K562 (cell line): ENCODE data around the gene MACF1. TPM values are rescaled to one million over a fixed set of nuclear protein-coding genes. Genes with fewer than 3 reads are reported as not detected.

Experiments
- ATAC-seq: fragments of 200-7000 bp; cut with Tn5 transposase; 3 replicates; pipeline ENCODE4 v1.9.1; 2020; ENCODE audit warnings: moderate library complexity
- BruUV-seq: library from RNA; stranded (reverse); fragments of 400-500 nt; replicated peaks from 2 replicates; lab custom pipeline; 2021; lab: Mats Ljungman, UMichigan
- CTCF ChIA-PET: fragments of 300-600 bp; formaldehyde crosslinking; extraction: SDS; loops from one replicate; lab custom pipeline; 2021; ENCODE audit warnings: low intra/inter-chr PET ratio; lab: Yijun Ruan, JAX
- POLR2A ChIA-PET: fragments of 300-600, 350-650 bp; sonication (Branson Sonifier 250); formaldehyde crosslinking; extraction: SDS; loops from one replicate; lab custom pipeline; 2021; ENCODE audit warnings: antibody characterized with exemption, inconsistent platforms; lab: Yijun Ruan, JAX
- DNase-seq, 4 experiments: peaks; one replicate each; pipeline versions ENCODE4 v3.0.0 to v3.0.0-alpha.2; 2011 to 2018; ENCODE audit warnings: low spot score in 3 of 4, mixed read lengths in 3 of 4; ENCODE audit errors: extremely low read depth in 1 of 4
- FAIRE-seq: peaks from 2 replicates; lab custom pipeline; 2011; peaks lifted over from hg19 to GRCh38; lab: Jason Lieb, UNC
- H2AFZ ChIP-seq: 2 replicates; pipeline ENCODE4 v1.6.0; 2011; ENCODE audit warnings: low read depth, low read length, control low read depth, inconsistent platforms
- H3K27ac ChIP-seq: fragments of 200-600 bp; 3 replicates; pipeline ENCODE4 v1.8.0; 2011; ENCODE audit warnings: low read depth, mild to moderate bottlenecking, control low read depth, inconsistent platforms, low read length, moderate library complexity, mixed read lengths; ENCODE audit errors: extremely low read depth
- H3K27me3 ChIP-seq, 2 experiments: fragments of 300-600 bp in 1 of 2; 2 replicates in 1 of 2; 3 replicates in 1 of 2; pipeline versions ENCODE4 v1.6.0 to v1.8.0; 2011; ENCODE audit warnings: inconsistent platforms in 2 of 2, low read length in 2 of 2, mild to moderate bottlenecking in 1 of 2, mixed read lengths in 1 of 2, moderate library complexity in 1 of 2; ENCODE audit not compliant: control insufficient read depth in 2 of 2, insufficient read depth in 2 of 2
- H3K36me3 ChIP-seq: fragments of 300-600 bp; 3 replicates; pipeline ENCODE4 v1.8.0; 2011; ENCODE audit warnings: mild to moderate bottlenecking, low read length, inconsistent platforms; ENCODE audit not compliant: control insufficient read depth, insufficient read depth
- H3K4me1 ChIP-seq, 2 experiments: fragments of 200-600 bp in 1 of 2; replicated peaks in 1 of 2; 2 replicates in 1 of 2; 3 replicates in 1 of 2; pipeline versions ENCODE4 v1.5.1 to v1.8.0; 2011; ENCODE audit warnings: inconsistent platforms in 2 of 2, low read length in 2 of 2, mild to moderate bottlenecking in 1 of 2, mixed read lengths in 1 of 2, moderate library complexity in 1 of 2; ENCODE audit not compliant: control insufficient read depth in 2 of 2, insufficient read depth in 2 of 2
- H3K4me2 ChIP-seq: 2 replicates; pipeline ENCODE4 v1.6.1; 2011; ENCODE audit warnings: low read length, control low read depth, inconsistent platforms, mixed read lengths; ENCODE audit not compliant: insufficient read depth
- H3K4me3 ChIP-seq: fragments of 200-600 bp; sonication (generic), shearing (Covaris generic); 2 replicates; pipeline ENCODE4 v1.5.1; 2016; ENCODE audit warnings: control low read depth, inconsistent platforms
- H3K79me2 ChIP-seq: fragments of 200-600 bp; 3 replicates; pipeline ENCODE4 v1.8.0; 2011; ENCODE audit warnings: low read length, inconsistent platforms; ENCODE audit not compliant: control insufficient read depth, insufficient read depth
- H3K9ac ChIP-seq, 2 experiments: 2 replicates each; pipeline versions ENCODE4 v1.6.0 to v1.6.1; 2011; ENCODE audit warnings: low read depth in 2 of 2, low read length in 2 of 2, control low read depth in 1 of 2, inconsistent platforms in 1 of 2, mild to moderate bottlenecking in 1 of 2, mixed read lengths in 1 of 2; ENCODE audit not compliant: insufficient read depth in 1 of 2
- H3K9me1 ChIP-seq: one replicate; pipeline ENCODE4 v1.6.0; 2011; ENCODE audit warnings: inconsistent platforms, mild to moderate bottlenecking, low read length, moderate library complexity; ENCODE audit not compliant: control insufficient read depth, insufficient read depth
- H3K9me3 ChIP-seq: replicated peaks from 2 replicates; pipeline ENCODE4 v1.5.1; 2011; ENCODE audit warnings: low read depth, low read length, inconsistent platforms; ENCODE audit not compliant: control insufficient read depth, insufficient read depth
- H4K20me1 ChIP-seq: replicated peaks from 2 replicates; pipeline ENCODE4 v1.6.1; 2011; ENCODE audit warnings: low read length, inconsistent platforms, mixed read lengths; ENCODE audit not compliant: control insufficient read depth, insufficient read depth
- BCOR ChIP-seq: fragments of 450-650 bp; IDR thresholded peaks from 2 replicates; pipeline ENCODE4 v1.6.1; 2016
- CEBPG ChIP-seq, 3 experiments: fragments of 200-800 bp in 1 of 3; sonication (Bioruptor generic) in 1 of 3; sonication (generic) in 1 of 3; formaldehyde crosslinking in 1 of 3; IDR thresholded peaks in 2 of 3; conservative IDR thresholded peaks in 1 of 3; 2 replicates each; pipeline versions ENCODE4 v1.6.1 to v1.8.0; 2016 to 2022; ENCODE audit warnings: missing compliant biosample characterization in 2 of 3, missing genetic modification characterization in 2 of 3, mild to moderate bottlenecking in 1 of 3, missing genetic modification reagents in 1 of 3
- HIVEP1 ChIP-seq: fragments of 250-450 bp; sonication (Bioruptor Pico); IDR thresholded peaks from 2 replicates; pipeline ENCODE4 v1.4.0; 2020; ENCODE audit warnings: mild to moderate bottlenecking
- HLTF ChIP-seq: fragments of 450-650 bp; IDR thresholded peaks from 2 replicates; pipeline ENCODE4 v1.6.1; 2016
- TAF9B ChIP-seq: fragments of 450-650 bp; IDR thresholded peaks from 2 replicates; pipeline ENCODE4 v1.6.1; 2018; ENCODE audit warnings: mild to moderate bottlenecking; ENCODE audit not compliant: partially characterized antibody
- WGBS: fragments of 100-300 bp; shearing (Covaris generic); methylation state at CpG from one replicate; pipeline ENCODE4 v1.1.6; 2016; ENCODE audit warnings: low coverage, mixed read lengths; ENCODE audit not compliant: insufficient coverage; ENCODE audit errors: missing lambda C conversion rate; 5-methylcytosine and 5-hydroxymethylcytosine counted together
- in situ Hi-C: fragments of 300-500 bp; cut with MboI; formaldehyde crosslinking; loops from 4 replicates; pipeline ENCODE4 v1.15.0; 2018; ENCODE audit warnings: inconsistent platforms, mixed read lengths
- intact Hi-C: fragments of 100-400 bp; cut with micrococcal nuclease; formaldehyde crosslinking; loops from 2 replicates; pipeline ENCODE4 v1.14.2; 2022
- polyA plus RNA-seq, 8 experiments: library from polyadenylated mRNA; depleted of rRNA in 4 of 8; stranded (reverse) in 5 of 8; unstranded in 3 of 8; fragments of >200 nt; fragmentation: Nextera tagmentation in 2 of 8; fragmentation: Illumina TruSeq in 1 of 8; extraction: Ambion mirVana in 2 of 8; extraction: Trizol in 1 of 8; gene quantifications; 2 replicates each; pipeline versions ENCODE4 v1.2.1 to v1.2.3, GENCODE V29; 2011 to 2014; ENCODE audit warnings: inconsistent platforms in 1 of 8, missing spikeins in 1 of 8
- total RNA-seq, 7 experiments: library from RNA; depleted of rRNA in 6 of 7; stranded (reverse); fragments of >200 nt in 6 of 7; fragmentation: Illumina TruSeq in 2 of 7; extraction: Trizol in 2 of 7; gene quantifications; 2 replicates each; pipeline versions ENCODE4 v1.2.1 to v1.2.3, GENCODE V29; 2011 to 2021; ENCODE audit warnings: low replicate concordance in 1 of 7
- TF ChIP-seq, protein P1 (sequence below), 2 experiments: fragments of 450-650 bp; formaldehyde crosslinking in 1 of 2; IDR thresholded peaks; 2 replicates each; pipeline versions ENCODE4 v1.4.0 to v1.6.1; 2014 to 2020; ENCODE audit warnings: mild to moderate bottlenecking in 2 of 2, borderline replicate concordance in 1 of 2, low read depth in 1 of 2
- TF ChIP-seq, protein P2 (sequence below), 3 experiments: IDR thresholded peaks in 2 of 3; conservative IDR thresholded peaks in 1 of 3; 2 replicates each; pipeline ENCODE4 v1.5.1; 2011 to 2012; ENCODE audit warnings: low read length in 3 of 3, mild to moderate bottlenecking in 3 of 3, control low read depth in 2 of 3, improper control_type of control experiment in 1 of 3, inconsistent platforms in 1 of 3, low read depth in 1 of 3, mixed read lengths in 1 of 3, moderate library complexity in 1 of 3; ENCODE audit not compliant: insufficient read depth in 2 of 3

The MACF1 gene
- total and polyA plus RNA-seq, 9 of the 15 experiments (the other 6 are each of a cell fraction or from before 2014, with no cell fraction given) = 13.2 to 232 (median 112) TPM

DNA sequence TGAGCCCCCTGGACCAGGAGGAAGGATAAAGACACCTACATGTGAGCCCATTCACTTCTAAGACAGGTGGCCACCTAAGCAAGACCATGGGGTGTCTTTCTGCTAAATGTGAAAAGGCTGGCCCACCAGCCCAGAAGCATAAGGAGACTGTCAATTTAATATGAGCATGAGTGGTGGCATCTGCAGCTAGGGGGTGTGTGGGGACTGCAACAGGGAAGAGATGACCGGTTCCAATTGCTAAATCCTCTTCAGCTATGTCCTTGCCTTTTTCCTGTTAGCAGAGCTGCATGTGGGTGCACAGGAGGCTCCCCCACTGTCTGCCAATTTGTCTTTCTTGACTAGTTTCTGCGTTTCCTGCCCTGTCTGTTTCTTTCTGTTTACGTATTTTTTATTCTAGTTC is 264.7 kb downstream of the MACF1 start:
- ChIA-PET POLR2A (interaction anchor here (0.7 to 1.9 kb wide), 4 partner anchors 11 to 904 kb away, joined by 3 to 5 read pairs (median 4); no protein-coding TSS in a partner anchor), CTCF (no interaction called here)
- Histone ChIP-seq H3K79me2 (no peaks in the 10 kb centered on the region), H3K4me2 (no peak overlapping the region), H3K4me1 (no peaks in the 10 kb centered on the region), H2AFZ (no peak overlapping the region), H4K20me1 (no peaks in the 10 kb centered on the region), H3K9me3 (no peaks in the 10 kb centered on the region)
- in situ Hi-C loops (no loop called here), intact Hi-C loops (no loop called here)
- no TSS peak for BruUV-seq
- 85% methylated on average over 3 of the region's 3 CpGs for WGBS
- DNase-seq (no peak), FAIRE-seq (no peak), ATAC-seq (no peak; the same call in 2 of the 3 replicates)
- TF ChIP-seq CEBPG (CRISPR knock-in tag; IDR thresholded peaks at IDR 0.05) (no peak), CEBPG (tag; conservative IDR thresholded peaks at IDR 0.05 in 1 of 2, IDR thresholded peaks at IDR 0.05 in 1 of 2) (no peak), TAF9B (no peak), HLTF (no peak), BCOR (no peak), HIVEP1 (CRISPR knock-in tag) (no peak)
- TF ChIP-seq, protein P1, sequence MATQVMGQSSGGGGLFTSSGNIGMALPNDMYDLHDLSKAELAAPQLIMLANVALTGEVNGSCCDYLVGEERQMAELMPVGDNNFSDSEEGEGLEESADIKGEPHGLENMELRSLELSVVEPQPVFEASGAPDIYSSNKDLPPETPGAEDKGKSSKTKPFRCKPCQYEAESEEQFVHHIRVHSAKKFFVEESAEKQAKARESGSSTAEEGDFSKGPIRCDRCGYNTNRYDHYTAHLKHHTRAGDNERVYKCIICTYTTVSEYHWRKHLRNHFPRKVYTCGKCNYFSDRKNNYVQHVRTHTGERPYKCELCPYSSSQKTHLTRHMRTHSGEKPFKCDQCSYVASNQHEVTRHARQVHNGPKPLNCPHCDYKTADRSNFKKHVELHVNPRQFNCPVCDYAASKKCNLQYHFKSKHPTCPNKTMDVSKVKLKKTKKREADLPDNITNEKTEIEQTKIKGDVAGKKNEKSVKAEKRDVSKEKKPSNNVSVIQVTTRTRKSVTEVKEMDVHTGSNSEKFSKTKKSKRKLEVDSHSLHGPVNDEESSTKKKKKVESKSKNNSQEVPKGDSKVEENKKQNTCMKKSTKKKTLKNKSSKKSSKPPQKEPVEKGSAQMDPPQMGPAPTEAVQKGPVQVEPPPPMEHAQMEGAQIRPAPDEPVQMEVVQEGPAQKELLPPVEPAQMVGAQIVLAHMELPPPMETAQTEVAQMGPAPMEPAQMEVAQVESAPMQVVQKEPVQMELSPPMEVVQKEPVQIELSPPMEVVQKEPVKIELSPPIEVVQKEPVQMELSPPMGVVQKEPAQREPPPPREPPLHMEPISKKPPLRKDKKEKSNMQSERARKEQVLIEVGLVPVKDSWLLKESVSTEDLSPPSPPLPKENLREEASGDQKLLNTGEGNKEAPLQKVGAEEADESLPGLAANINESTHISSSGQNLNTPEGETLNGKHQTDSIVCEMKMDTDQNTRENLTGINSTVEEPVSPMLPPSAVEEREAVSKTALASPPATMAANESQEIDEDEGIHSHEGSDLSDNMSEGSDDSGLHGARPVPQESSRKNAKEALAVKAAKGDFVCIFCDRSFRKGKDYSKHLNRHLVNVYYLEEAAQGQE (IDR thresholded peaks at IDR 0.05; ENCODE audit: borderline replicate concordance) = 0 out of 2 replicates have a peak, but pooled peaks have one; percentile 7
- TF ChIP-seq, protein P1 (CRISPR knock-in tag; IDR thresholded peaks at IDR 0.05; ENCODE audit: low read depth) = no peak
- TF ChIP-seq, protein P2, sequence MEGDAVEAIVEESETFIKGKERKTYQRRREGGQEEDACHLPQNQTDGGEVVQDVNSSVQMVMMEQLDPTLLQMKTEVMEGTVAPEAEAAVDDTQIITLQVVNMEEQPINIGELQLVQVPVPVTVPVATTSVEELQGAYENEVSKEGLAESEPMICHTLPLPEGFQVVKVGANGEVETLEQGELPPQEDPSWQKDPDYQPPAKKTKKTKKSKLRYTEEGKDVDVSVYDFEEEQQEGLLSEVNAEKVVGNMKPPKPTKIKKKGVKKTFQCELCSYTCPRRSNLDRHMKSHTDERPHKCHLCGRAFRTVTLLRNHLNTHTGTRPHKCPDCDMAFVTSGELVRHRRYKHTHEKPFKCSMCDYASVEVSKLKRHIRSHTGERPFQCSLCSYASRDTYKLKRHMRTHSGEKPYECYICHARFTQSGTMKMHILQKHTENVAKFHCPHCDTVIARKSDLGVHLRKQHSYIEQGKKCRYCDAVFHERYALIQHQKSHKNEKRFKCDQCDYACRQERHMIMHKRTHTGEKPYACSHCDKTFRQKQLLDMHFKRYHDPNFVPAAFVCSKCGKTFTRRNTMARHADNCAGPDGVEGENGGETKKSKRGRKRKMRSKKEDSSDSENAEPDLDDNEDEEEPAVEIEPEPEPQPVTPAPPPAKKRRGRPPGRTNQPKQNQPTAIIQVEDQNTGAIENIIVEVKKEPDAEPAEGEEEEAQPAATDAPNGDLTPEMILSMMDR (IDR thresholded peaks at IDR 0.05 in 2 of 3, conservative IDR thresholded peaks at IDR 0.05 in 1 of 3; ENCODE audit: insufficient read depth in 2 of 3, low read depth in 1 of 3, low read length in 3 of 3) = peak in 2 of 3 experiments; percentile 13 to 24; a peak in 2 of 6 replicates
- TF ChIP-seq, all 486 proteins: peak for 2
- Histone ChIP-seq H3K27ac (no peak overlapping the region), H3K36me3 (peaks cover 87% of the 10 kb centered on the region), H3K27me3 (no peaks in the 10 kb centered on the region), H3K4me3 (no peak overlapping the region), H3K9ac (no peak overlapping the region), H3K9me1 (no peaks in the 10 kb centered on the region)
